Gastrocnemius medialis (tissue), 4 donors: Measurements from ENCODE around the gene RMDN2.

ENCODE experiments used
- CTCF ChIP-seq, 5 experiments: fragments of 450-650 bp in 3 of 5; fragments of 200-600 bp in 2 of 5; sonication (generic) in 2 of 5; IDR thresholded peaks in 4 of 5; conservative IDR thresholded peaks in 1 of 5; 1 replicate in 4 of 5; 2 replicates in 1 of 5; pipeline ENCODE4 v1.5.1; 2016 to 2019; ENCODE audit warnings: antibody characterized with exemption in 5 of 5, mild to moderate bottlenecking in 3 of 5, moderate library complexity in 3 of 5
- POLR2A ChIP-seq, 2 donors: fragments of 450-650 bp; IDR thresholded peaks; one replicate each; pipeline ENCODE4 v1.6.1; 2017; ENCODE audit warnings: antibody characterized with exemption in 2 of 2, mild to moderate bottlenecking in 2 of 2, moderate library complexity in 2 of 2

DNA sequence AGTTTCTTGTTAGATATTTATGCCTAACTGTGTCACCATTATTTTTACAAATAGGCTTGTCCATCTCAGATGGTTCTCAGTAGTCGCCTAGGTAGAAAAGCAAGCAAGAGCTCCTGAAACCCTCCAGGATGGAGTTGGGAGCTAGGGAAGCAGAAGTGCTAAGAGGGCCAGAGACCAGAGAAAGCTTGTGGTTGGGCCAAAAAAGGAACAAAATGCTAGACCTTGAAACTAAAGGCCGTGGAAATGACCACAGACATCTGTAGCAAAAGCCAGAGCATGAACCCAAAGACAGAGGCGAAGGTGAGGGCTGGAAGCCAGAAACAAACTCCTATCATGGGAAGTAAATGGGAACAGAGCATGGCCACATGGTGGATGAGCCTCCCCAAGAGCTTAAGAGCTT, 29.9 kb upstream of the RMDN2 start:
- TF ChIP-seq POLR2A (IDR thresholded peaks at IDR 0.05), result no peak
- TF ChIP-seq CTCF (IDR thresholded peaks at IDR 0.05 in 4 of 5, conservative IDR thresholded peaks at IDR 0.05 in 1 of 5), result no peak
